NCI-H187 (cell line): Measurements from ENCODE around the gene ADIPOR2.
"Not testable (repeated sequence)": the region's sequence is repeated elsewhere in the genome, so short reads cannot be mapped to it uniquely, and the experiment has no call there.

Experiments used
- DNase-seq, 2 experiments: peaks; one replicate each; lab custom pipeline; 2025; lab: John Stamatoyannopoulos, UW

ADIPOR2 gene

DNA sequence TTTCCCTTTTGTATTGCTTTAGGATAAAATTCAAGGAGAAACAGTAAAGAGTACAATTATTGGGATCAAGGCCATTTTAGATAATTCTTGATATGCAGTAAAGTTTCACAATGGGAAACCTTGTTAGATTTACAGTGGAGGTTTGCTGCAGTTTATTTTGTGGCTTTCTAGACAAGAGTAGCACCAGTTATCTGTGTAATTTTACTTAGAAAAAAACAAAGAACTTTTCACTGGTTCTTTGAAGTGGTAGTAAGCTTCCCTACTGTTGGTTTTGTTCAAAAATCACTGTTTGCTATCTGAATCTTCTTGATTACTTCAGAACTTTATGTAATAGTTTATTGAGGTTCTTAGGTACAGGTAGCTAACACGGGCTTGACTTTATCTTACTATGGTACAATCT is 42.0 kb downstream of the ADIPOR2 start:
- no peak for DNase-seq

DNA sequence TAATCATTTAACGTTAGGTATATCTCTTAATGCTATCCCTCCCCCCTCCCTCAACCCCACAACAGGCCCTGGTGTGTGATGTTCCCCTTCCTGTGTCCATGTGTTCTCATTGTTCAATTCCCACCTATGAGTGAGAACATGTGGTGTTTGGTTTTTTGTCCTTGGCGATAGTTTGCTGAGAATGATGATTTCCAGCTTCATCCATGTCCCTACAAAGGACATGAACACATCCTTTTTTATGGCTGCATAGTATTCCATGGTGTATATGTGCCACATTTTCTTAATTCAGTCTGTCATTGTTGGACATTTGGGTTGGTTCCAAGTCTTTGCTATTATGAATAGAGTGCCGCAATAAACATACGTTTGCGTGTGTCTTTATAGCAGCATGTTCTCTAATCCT is 42.8 kb downstream of the ADIPOR2 start:
- not testable (repeated sequence) for DNase-seq

DNA sequence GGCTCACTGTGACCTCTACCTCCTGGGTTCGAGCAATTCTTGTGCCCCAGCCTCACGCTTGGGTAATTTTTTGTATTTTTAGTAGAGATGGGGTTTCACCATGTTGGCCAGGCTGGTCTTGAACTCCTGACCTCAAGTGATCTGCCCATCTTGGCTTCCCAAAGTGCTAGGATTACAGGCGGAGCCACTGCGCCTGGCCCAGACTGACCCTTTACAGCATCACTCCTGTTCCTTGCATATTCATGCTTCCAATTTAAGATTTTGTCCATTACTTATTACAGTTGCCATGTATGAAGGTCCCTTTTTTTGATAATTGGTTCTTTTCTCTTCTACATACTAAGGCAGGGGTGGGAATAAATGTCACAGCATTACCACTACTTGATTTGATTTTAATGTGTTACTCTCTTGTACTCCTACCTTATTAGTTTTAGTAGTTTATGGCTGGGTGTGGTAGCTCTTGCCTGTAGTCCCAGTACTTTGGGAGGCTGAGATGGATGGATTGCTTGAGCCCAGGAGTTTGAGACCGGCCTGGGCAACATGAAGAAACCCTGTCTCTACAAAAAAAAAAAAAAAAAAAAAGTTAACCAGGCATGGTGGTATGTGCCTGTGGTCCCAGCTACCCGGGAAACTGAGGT is 46.9 kb downstream of the ADIPOR2 start:
- no peak for DNase-seq

DNA sequence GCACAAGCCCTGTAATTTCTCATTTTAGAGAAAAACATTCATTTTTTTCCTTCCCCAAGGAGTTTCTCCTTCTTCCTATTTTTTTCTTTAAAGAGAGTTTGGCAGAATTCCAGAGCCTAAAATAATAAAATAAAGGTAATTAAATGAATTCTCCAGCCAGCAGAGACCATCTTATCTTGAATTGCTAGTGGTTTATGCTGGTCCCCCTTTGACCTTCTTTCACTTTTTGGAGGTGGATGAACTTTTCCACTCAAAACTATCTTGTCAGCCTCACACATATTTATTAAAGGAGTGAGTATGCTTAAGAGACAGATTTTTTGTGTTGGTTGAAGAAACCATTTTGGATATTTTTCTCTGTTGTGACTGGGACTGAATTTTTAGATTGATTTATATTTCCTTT is 47.6 kb downstream of the ADIPOR2 start:
- DNase-seq = no peak

DNA sequence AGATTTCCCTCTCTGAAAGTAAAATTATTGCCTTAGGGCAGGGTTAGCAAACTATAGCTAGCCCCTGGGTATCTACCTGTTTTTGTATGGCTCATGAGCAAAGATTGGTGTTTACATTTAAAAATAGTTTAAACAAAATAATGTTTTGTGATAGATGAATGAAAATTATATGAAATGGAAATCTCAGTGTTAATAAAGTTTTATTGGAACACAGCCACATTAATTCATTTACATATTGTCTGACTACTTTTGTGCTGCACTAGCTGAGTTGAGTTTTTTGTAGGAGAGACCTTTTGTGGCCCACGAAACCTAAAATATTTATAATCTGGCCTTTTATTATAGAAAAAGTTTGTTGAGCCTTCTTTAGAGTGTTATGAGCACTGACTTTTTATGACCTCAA is 48.5 kb downstream of the ADIPOR2 start:
- DNase-seq = no peak

DNA sequence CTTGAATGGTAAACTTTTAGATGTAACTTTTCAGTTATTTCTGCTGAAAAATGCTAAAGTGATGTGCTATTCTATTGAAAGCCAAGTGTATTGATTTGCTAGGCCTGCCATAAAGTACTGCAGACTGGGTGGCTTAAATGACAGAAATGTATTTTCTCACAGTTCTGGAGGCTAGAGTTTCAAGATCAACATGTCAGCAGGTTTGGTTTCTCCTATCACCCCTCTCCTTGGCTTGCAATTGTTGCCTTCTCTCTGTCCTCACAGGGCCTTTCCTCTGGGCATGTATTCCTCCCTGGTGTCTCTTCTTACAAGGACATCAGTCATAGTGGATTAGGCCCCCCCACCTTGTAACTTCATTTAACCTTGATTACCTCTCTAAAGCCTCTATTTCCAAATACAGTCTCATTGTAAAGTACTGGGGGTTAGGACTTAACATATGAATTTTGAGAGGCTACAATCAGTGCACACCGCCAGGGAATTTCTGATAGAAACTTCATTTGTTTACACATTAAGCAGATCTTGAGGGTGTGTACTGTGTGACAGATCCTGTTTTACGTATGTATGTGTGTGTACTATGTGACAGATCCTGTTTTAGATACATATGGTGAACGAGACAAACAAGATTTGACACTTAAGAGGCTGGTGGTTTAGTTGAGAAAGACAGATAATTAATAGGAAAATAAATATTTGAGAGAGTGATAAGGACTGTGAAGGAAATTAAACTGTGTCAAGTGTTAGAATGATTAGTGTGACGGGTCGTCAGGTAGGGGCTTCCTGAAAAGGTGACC is 49.5 kb downstream of the ADIPOR2 start:
- DNase-seq = no peak

DNA sequence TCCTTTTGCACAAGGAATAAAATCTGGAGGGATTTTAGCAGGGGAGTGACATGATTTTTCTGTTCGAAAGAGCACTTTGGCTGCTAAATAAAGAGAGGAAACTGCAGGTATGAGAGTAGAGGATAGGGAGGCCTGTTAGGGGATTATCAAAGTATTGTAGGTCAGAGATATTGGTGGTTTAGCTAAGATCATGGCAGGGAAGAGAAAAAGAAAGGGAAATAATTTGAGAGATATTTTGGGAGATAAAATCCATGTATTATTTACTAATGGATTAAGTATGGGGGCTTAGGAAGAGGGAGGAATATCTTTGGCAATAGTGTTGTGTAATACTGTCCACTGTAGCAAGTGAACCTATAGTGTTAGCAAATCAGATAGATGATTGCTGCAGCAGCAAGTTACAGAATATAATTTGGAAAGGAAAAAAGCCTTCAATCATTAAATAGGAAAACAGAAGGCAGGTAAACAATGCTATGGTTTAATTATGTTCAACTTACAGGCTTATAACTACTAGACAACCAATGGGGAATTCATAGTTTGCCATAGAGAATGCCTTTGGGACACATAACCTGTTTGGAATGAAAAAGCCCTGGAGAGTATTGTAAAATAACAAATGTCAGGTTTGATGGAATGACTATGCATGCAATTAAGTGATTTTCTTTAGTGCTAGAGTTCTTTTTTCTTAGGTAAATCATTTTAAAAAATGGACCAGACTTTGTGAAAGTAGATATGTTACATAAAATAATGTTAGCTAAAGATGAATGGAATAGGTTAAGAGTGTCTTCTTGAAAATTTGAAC is 50.5 kb downstream of the ADIPOR2 start:
- no peak for DNase-seq

DNA sequence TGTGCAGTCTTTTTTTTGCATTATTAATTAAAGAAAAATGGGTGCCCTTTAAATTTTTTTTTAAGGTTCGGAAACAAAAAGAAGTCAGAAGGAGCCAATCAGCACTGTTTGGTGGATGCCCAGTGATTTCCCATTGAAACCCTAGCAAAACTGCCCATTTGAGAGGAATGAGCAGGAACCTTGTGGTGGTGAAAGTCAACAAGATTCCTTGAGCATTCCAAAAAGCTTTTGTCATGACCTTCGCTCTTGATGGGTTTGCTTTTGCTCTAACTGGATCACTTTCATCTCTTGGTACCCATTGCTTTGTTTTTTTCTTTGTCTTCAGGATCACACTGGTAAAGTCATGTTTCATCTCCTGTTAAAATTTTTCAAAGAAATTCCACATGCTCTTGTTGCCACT is 54.1 kb downstream of the ADIPOR2 start:
- DNase-seq = no peak

DNA sequence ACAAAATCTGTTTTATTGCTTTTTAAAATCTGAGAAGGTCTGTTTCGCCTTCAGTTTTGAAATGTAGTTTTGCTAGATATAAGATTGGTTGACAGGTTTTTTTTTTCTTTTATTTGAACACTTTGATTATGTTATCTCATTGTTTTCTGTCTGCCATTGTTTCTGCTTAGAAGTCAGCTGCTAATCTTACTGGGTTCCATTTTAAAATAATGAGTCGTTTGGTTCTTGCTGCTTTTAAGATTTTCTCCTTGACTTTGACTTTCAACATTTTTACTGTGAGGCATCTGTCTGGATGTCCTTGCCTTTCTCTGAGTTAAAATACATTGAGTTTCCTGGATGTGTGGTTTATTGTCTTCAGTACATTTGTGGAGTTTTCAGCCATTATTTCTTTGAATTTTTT is 56.7 kb downstream of the ADIPOR2 start:
- no peak for DNase-seq

DNA sequence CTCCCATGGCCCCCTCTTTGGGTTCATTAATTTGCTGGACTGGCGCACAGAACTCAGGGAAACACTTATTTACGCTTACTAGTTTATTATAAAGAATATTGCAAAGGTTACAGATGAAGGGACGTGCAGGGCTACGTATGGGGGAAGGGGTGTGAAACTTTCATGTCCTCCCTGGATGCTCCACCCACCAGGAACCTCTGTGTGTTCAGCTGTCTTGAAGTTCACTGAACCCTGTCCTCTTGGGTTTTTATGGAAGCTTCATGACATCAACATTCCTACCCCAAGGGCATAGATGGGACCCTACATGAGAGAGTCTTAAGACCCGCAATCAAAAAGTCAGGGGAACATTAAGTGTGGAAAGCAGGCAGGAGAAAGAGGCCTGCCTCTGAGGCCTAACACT is 58.1 kb downstream of the ADIPOR2 start:
- no peak for DNase-seq

DNA sequence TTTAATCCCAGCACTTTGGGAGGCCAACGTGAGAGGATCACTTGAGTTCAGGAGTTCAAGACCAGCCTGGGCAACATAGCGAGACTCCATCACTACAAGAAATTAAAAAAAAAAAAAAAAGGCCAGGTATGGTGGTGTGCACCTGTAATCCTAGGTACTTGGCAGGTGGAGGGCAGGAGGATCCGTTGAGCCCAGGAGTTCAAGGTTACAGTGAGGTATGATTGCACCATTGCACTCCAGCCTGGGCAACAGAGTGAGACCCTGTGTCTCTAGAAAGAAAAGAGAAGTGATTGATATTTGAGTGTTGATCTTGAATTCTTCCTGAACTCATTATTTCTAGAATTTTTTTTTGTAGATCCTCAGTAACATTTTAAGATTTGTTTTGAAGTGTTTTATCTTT is 59.4 kb downstream of the ADIPOR2 start:
- DNase-seq = no peak

DNA sequence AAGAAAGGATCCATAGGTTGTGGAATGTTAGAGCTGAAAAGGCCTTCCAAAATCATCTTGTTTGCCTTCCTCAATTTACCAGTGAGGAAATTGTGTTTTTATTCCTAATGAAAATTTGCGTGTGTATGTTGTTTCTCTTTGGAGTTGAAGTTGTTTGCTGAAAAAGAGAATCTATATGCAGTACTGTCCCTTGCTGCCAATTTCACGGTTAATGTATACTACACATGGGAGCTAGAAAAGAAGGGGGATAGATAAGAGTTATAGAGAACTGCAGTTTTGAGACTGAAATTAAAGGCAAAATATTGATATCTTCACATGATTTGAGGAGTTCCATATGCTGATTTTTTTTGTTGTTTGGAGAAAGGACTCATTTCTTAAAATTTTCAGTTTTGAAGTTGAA is 67.5 kb downstream of the ADIPOR2 start:
- DNase-seq = no peak

DNA sequence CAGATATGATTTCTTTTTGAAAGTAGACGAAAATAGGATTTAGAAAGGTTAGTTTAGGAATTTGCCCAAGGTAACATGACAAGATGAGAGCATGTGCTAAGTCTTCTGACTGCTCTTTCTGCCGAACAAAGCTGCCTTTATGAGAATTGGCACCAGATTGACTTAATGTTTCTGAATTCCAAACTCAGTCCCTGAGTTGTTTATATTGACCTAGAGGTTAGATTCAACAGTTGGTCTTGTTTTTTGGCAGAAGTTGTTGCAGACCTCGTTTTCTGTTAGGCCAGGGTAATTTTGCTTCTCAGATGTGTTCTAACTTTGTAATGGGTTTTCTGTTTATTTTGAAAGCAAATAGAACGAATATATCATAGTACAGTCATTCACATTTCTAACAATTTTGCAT is 68.0 kb downstream of the ADIPOR2 start:
- no peak for DNase-seq

DNA sequence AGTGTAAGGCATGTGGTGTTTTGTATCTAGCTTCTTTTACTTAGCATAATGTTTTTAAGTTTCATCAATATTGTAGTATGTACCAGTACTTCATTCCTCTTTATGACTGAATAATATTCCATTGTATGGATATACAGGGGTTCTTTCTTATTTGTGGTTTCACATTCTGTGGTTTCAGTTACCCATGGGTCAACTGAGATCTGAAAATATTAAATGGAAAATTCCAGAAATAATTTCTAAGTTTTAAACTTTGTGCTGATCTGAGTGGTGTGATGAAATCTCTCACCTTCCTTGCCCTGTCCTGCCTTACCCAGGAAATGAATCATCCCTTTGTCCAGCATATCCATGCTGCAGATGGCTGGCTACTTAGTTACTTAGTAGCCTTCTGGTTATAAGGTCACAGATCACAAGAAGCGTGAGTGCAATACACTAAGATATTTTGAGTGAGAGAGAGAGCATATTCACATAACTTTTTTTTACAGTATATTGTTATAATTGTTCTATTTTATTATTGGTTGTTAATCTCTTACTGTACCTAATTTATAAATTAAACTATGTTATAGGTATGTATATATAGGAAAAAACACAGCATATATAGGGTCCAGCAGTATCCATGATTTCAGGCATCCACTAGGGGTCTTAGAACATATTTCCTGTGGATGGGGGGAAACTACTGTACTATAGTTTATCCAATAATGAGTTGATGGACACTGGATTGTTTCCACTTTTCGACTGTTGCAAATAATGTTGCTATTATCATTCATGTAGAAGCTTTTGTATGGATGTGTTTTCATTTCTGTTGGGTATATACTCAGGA is 69.9 kb downstream of the ADIPOR2 start:
- no peak for DNase-seq

DNA sequence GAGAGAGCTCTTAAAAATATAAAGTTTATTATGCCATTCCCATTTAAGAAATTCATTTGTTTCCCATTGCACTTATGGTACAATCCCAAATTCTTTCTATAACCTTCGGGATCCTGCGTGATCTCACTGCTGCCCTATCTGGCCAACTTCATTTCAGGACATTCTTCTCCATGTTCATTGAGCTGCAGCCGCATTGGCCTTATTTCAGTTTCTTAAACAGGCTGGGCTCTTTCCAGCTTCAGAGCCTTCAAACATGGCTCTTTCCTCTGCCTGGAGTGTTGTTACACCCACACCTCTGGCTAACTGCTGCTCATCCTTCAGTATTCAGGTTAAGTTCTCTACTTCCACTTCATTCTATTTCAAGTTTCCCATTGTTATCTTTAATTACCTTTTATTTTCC is 71.0 kb downstream of the ADIPOR2 start:
- DNase-seq = no peak

DNA sequence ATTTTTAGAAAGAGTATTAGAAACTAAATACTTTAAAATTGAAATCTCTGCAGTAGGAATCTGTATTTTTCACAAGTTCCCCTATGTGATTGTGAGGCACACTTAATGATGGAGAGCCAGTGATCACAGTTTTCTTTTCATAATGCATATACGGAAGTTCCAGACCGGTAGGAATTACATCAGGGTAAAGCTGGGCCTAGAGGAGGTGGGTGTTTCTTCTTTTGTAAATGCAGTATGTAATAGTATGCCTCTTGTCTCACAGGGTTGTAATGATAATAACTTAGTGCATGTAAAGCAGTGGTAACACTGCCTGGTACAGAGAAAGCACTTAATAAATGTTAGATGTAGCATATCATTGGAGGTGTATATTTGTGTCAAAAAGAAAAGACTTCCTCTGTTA is 72.3 kb downstream of the ADIPOR2 start:
- no peak for DNase-seq

DNA sequence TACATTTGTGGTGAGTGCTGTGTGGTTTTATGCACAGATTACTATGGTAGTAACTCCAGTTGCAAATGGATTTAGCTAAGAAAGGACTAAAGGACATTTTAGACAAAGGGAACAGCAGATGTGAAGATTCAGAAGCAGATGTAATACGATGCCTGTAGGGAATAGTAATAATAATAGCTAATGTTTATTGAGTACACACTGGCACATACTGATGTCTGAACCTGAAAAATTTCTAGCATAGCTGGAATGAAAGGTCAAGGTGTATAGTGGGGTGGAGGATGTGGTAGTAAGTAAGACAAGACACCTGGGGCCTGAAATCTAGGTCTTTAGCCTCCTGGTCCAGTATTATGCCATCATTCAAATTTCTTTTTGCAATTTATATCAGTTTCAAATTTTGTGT is 75.2 kb downstream of the ADIPOR2 start:
- DNase-seq = no peak

DNA sequence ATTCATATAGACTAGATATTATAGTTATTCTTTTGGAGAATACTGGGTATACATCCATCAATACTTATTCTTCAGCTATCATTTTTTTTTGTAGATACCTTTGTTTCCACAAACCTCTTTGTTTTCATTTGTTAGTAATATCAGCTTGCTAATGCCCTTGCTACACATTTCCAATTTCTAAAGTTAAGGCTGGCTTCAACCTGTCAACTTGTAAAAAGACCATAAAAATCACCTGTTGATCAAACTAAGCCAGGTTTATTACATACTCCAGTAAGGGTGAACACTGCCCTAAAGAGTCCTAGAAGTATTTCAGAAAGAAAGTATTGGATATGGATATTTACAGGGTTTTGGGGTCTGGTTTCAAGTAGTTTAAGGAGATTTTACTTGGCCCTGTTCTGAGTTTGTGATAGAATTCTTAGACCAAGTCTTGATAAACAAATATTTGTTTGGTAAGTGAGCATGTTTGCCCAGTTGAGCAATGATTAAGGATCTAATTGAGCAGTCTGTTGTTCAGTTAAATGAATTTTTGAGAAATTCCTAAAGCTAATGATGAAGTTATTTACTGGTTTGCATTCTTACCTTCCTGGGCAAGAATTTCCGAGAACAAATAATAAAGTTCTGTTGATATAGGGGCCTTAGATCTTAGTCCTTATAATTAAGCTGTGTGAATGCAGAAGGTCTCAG is 76.7 kb downstream of the ADIPOR2 start:
- no peak for DNase-seq

DNA sequence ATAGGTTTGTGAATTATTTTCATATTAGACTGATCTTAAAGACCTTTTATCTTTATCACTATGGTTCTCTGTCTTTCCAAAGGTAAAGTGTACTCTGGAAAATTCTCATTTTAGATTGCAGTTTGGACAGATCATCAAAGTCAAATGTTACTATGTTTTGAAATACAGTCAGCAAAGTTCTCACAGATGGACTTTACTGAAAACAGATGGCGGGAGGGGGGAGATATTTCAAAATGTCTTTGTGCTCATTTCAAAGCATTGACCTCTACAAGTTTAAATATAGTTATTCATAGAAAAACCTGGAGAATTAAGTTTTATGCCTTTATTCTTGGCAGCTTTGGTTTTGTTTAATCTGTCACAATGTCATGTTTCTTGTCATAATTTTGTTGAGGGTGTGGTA is 77.7 kb downstream of the ADIPOR2 start:
- no peak for DNase-seq

DNA sequence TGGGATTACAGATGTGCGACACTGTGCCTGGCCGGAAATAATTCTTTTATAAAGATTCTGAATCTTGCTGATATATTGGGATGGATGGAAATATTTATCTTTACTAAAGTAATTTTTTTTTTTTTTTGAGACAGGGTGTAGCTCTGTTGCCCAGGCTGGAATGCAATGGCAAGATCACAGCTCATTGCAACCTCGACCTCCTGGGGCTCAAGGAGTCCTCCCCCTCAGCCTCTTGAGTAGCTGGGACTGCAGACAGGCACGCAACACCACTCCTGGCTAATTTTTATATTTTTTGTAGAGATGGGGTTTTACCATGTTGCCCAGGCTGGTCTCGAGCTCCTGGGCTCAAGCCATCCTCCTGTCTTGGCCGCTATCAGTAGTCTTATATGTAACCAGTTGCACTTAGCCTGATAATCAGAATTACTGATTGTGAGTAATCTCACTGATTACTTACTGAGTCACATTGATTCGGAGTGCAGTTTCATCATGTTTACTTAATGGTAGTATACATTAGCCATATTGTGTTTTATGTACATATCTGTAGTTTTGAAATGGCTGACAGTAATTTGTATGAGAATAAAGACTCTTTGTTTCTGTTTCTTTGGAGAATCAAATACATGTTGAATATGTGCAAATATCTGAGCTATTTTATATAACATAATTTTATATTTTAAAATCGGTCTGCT is 79.1 kb downstream of the ADIPOR2 start:
- no peak for DNase-seq
